ENCODE results near the gene MYCBP2. TPM values are rescaled to one million over a fixed set of nuclear protein-coding genes. Genes with fewer than 3 reads are reported as not detected.

The MYCBP2 gene
- total and polyA plus RNA-seq, 3 donors from 2014 or later = 69.8 to 195 (median 188) TPM

DNA sequence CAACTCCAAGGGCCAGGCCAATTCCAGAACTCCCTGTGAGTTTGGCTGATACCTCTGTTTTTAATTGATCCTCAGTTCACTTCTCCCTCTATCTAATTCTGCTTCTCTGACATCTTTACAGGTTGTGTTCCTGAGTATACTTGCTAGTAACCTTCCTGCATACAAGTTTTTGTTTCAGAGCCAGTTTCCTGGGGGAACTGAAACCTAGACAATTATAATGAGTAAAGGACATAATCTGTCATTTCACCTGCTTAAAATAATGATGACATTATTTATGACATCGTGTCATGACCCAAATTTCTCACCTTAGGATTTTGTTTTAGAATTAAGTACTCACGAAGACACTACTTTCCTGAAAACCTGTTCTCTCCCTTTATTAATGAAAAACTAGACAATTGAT, 12.5 kb upstream of the MYCBP2 start:
- Histone ChIP-seq H3K4me1 (no peaks in the 10 kb centered on the region), H3K9me3 (no peaks in the 10 kb centered on the region), H3K27me3 (no peaks in the 10 kb centered on the region), H3K36me3 (ENCODE audit: low read depth, missing control alignments) (no peaks in the 10 kb centered on the region), H3K4me3 (no peak overlapping the region), H3K27ac (no peak overlapping the region)
- TF ChIP-seq POLR2A (IDR thresholded peaks at IDR 0.05) = no peak
- TF ChIP-seq, protein P1, sequence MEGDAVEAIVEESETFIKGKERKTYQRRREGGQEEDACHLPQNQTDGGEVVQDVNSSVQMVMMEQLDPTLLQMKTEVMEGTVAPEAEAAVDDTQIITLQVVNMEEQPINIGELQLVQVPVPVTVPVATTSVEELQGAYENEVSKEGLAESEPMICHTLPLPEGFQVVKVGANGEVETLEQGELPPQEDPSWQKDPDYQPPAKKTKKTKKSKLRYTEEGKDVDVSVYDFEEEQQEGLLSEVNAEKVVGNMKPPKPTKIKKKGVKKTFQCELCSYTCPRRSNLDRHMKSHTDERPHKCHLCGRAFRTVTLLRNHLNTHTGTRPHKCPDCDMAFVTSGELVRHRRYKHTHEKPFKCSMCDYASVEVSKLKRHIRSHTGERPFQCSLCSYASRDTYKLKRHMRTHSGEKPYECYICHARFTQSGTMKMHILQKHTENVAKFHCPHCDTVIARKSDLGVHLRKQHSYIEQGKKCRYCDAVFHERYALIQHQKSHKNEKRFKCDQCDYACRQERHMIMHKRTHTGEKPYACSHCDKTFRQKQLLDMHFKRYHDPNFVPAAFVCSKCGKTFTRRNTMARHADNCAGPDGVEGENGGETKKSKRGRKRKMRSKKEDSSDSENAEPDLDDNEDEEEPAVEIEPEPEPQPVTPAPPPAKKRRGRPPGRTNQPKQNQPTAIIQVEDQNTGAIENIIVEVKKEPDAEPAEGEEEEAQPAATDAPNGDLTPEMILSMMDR (IDR thresholded peaks at IDR 0.05) = no peak
- no peak for DNase-seq
- WGBS, 2 donors = 75 to 87% methylated on average over 2 of the region's 2 CpGs
- intact Hi-C loops (cut with DNase I; ENCODE audit: low total_unique reads) = no loop called here

DNA sequence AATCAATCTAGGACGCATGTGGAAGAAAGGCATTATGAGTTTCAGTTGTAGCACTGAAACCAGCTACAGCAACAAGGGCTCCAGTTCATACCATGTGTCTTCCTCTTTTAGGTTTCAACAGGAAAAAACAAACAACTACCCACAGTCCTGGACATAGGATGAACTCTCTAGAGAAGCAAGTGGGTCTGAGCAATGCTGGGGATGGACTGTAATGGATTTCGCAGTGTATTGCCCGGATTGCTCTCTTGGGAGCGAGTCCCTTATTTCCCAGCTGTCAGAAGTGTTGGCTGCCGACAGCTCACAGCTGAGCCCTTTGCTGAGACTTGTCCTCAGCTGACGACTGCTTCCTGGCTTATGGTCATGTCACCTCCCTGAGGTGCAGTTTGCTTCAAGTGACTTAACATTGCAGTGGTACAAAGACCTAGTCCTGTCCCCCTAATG, 12.1 kb upstream of the MYCBP2 start:
- Histone ChIP-seq H3K36me3 (ENCODE audit: low read depth, missing control alignments) (no peaks in the 10 kb centered on the region), H3K27me3 (no peaks in the 10 kb centered on the region), H3K4me3 (no peak overlapping the region), H3K27ac (no peak overlapping the region), H3K9me3 (no peaks in the 10 kb centered on the region), H3K4me1 (no peaks in the 10 kb centered on the region)
- no peak for TF ChIP-seq POLR2A (IDR thresholded peaks at IDR 0.05)
- TF ChIP-seq, protein P1 (IDR thresholded peaks at IDR 0.05) = no peak
- no peak for DNase-seq
- intact Hi-C loops (cut with DNase I; ENCODE audit: low total_unique reads) = no loop called here
- 76 to 89% methylated on average over 6 of the region's 6 CpGs for WGBS, 2 donors

DNA sequence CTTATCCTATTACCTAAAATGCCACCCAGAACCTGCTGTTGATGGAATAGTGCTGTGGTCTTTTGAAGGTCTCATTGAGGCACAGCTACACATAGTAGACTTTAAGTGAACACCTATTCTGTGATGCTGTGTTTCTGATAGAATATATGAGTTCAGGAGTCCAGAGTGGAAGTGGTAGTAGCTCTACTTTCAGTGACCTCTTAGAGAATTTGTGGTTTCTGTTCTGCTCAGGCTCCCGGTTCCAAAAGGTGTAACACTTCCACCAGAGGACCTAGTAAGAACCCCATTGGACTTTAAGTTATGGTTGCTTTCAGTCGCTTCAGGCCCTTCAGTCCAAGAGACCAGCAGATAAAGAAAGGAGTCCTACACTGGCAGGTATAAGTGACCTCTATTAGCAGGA, 11.4 kb upstream of the MYCBP2 start:
- Histone ChIP-seq H3K9me3 (no peaks in the 10 kb centered on the region), H3K27me3 (no peaks in the 10 kb centered on the region), H3K27ac (no peak overlapping the region), H3K36me3 (ENCODE audit: low read depth, missing control alignments) (no peaks in the 10 kb centered on the region), H3K4me3 (no peak overlapping the region), H3K4me1 (no peaks in the 10 kb centered on the region)
- intact Hi-C loops (cut with DNase I; ENCODE audit: low total_unique reads) = no loop called here
- TF ChIP-seq, protein P1 (IDR thresholded peaks at IDR 0.05) = no peak
- TF ChIP-seq POLR2A (IDR thresholded peaks at IDR 0.05) = no peak
- DNase-seq = no peak
- 85 to 86% methylated on average over 1 to 2 of the region's 2 CpGs for WGBS, 2 donors

DNA sequence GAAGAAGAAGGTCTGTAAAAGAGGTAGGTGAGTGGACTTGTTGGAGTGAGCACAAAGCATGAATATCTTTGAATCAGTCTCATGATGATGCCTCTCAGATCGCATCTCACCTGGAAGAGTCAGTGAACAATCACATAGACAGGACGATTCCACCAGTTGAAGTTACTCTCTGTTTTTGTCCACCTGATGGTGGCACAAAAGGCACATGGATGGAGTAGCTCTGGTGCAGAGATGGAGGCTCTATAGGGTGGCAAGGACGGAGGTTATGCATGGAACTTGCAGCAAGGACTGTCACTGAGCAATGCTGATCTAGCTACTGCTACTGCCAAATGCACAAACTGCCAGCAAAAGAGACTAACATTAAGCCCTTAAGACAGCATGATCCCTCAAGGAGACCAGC, 10.3 kb upstream of the MYCBP2 start:
- intact Hi-C loops (cut with DNase I; ENCODE audit: low total_unique reads) = no loop called here
- Histone ChIP-seq H3K36me3 (ENCODE audit: low read depth, missing control alignments) (no peaks in the 10 kb centered on the region), H3K27ac (no peak overlapping the region), H3K4me3 (no peak overlapping the region), H3K9me3 (no peaks in the 10 kb centered on the region), H3K27me3 (no peaks in the 10 kb centered on the region), H3K4me1 (no peaks in the 10 kb centered on the region)
- no peak for DNase-seq
- 86 to 87% methylated on average over 3 of the region's 3 CpGs for WGBS, 2 donors
- TF ChIP-seq, protein P1 (IDR thresholded peaks at IDR 0.05) = no peak
- no peak for TF ChIP-seq POLR2A (IDR thresholded peaks at IDR 0.05)

DNA sequence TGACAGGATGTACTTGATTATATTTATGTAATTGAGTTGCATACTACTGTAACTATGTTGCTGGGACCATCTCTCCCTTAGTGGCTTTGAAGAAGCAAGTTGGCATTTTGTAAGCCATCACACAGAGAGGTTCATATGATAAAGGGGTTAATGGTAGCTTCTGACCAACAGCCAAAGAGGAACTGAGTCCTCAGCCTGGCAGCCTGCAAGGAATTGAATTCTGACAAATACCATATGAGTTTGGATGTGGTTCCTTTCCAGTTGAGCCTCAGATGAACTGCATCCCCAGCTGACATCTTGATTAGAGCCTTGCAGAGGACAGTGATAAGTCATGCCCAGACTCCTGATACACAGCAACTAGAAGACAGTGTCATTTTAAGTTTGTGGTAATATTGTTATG, 8.6 kb upstream of the MYCBP2 start:
- no peaks in the 10 kb centered on the region for H3K27me3 ChIP-seq
- DNase-seq = no peak
- intact Hi-C loops (cut with DNase I; ENCODE audit: low total_unique reads) = no loop called here
- no peak for TF ChIP-seq POLR2A (IDR thresholded peaks at IDR 0.05)
- TF ChIP-seq, protein P1 (IDR thresholded peaks at IDR 0.05) = no peak
- H3K4me3 ChIP-seq = no peak overlapping the region
- no peaks in the 10 kb centered on the region for H3K9me3 ChIP-seq
- H3K27ac ChIP-seq = no peak overlapping the region
- no peaks in the 10 kb centered on the region for H3K36me3 ChIP-seq (ENCODE audit: low read depth, missing control alignments)
- peaks cover under 1% of the 10 kb centered on the region for H3K4me1 ChIP-seq
